GM21619 (cell line): Measurements from ENCODE around the gene SH3BP5L.

Experiments
- ATAC-seq: cut with Tn5 transposase; IDR thresholded peaks from one replicate; pipeline ENCODE4 v1.9.1; 2021; ENCODE audit not compliant: unreplicated experiment

Gene SH3BP5L

DNA sequence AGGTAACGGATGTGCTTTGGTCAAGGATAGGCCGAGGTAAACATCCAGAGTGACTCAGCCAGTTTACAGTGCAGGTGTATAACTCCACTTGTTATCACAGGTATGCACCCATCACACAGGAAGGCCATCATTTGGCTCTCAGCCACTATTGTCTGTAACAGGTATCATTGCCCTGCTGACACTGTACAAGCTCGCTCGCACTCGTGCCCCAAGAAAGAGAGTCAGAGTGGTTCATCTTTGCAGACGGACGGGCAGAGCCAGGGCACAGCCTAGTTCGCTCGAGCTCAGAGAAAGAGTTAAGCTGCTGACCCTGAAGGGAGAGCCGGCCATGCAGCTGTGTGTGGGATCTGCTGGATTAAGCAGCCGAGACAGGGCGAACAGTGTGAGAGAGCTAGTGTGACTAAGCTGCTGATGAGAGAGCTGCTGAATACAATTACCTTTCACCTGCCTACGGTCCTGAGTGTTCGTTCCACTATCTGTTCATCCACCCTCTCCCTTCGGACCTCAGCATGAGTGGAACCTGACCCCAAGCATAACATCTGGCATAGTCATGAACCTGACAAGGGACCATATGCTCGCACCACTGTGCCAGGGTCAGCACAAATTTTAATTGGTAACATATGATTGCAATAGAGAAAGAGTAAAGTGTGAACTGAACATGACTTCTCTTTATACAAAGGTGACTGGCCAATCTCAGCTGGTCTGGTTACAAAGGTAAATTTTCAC is 43.1 kb downstream of the SH3BP5L start:
- ATAC-seq: no peak

- ATAC-seq: no peak
Observed at GRCh38 chr1:248779350-248779749, 46.4 kb downstream of the SH3BP5L start.

- ATAC-seq: no peak
Observed at GRCh38 chr1:248778906-248779305, 46.8 kb downstream of the SH3BP5L start.

GRCh38 chr1:248776991-248777390 is 48.7 kb downstream of the SH3BP5L start:
- ATAC-seq: no peak

DNA sequence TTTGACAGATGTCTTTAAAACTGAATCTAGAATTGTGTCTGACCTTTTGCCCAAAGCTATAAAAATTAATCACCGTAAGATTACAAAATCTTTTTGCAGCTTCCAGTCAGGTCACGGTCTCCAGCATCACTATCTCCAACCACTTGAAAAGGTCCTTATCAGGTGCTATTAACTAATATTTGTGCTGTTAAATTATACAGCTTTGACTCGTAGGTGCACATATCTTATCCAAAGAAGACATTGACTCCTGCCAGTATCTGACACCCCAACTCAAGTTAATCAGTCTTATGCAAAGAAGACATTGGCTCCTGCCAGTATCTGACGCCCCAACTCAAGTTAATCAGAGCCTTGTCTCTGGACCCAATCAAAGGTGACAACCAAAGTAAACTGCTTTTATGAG is 50.3 kb downstream of the SH3BP5L start:
- ATAC-seq: no peak
